Muscle of arm (tissue), 12 donors: Measurements from ENCODE around the gene SLC23A1. TPM values are rescaled to one million over a fixed set of nuclear protein-coding genes. Genes with fewer than 3 reads are reported as not detected.
"Not testable (repeated sequence)": the region's sequence is repeated elsewhere in the genome, so short reads cannot be mapped to it uniquely, and the experiment has no call there.

Source experiments
- DNase-seq: peaks from one replicate; pipeline ENCODE4 v3.0.0-alpha.2; 2013
- polyA plus RNA-seq, 12 donors: library from polyadenylated mRNA; unstranded; fragments of 120-200 nt; gene quantifications; one replicate each; pipeline ENCODE4 v1.2.1, GENCODE V29; 2013; ENCODE audit not compliant: insufficient read length in 12 of 12

SLC23A1 gene
- polyA plus RNA-seq, 12 donors = 0.14 to 1.5 (median 0.56) TPM; not detected in 2

- DNase-seq = no peak
These were observed 7.8 kb upstream of the SLC23A1 start for GRCh38 chr5:139390639-139391569.

GRCh38 chr5:139389701-139390638, 6.9 kb upstream of the SLC23A1 start, which contains the start of gene MZB1:
TSS of gene MZB1 (minus strand) at chr5:139389913. CDS start at chr5:139389856, 57 bp downstream.
- DNase-seq = no peak

GRCh38 chr5:139388198-139388821, 5.2 kb upstream of the SLC23A1 start:
- DNase-seq = no peak

- DNase-seq = no peak
These were observed 4.6 kb upstream of the SLC23A1 start for GRCh38 chr5:139387611-139388197.

GRCh38 chr5:139386956-139387355, 3.9 kb upstream of the SLC23A1 start:
- DNase-seq = not testable (repeated sequence)

- DNase-seq = no peak
These were observed 2.9 kb upstream of the SLC23A1 start for GRCh38 chr5:139386050-139386438.

- DNase-seq = no peak
These were observed 2.3 kb upstream of the SLC23A1 start for GRCh38 chr5:139385061-139386049.

- DNase-seq = no peak
These were observed 1.5 kb upstream of the SLC23A1 start for GRCh38 chr5:139384591-139385051.

- no peak for DNase-seq
These were observed 995 bp upstream of the SLC23A1 start for GRCh38 chr5:139383993-139384590.

- DNase-seq = no peak
These were observed 290 bp downstream of the SLC23A1 start for GRCh38 chr5:139382807-139383206.

- DNase-seq = no peak
These were observed 998 bp downstream of the SLC23A1 start for GRCh38 chr5:139381837-139382761.

GRCh38 chr5:139379626-139380449, 3.3 kb downstream of the SLC23A1 start:
- DNase-seq = no peak

GRCh38 chr5:139378941-139379361, 4.1 kb downstream of the SLC23A1 start:
- no peak for DNase-seq

- DNase-seq = no peak
These were observed 4.8 kb downstream of the SLC23A1 start for GRCh38 chr5:139378101-139378825.

GRCh38 chr5:139377226-139377625, 5.9 kb downstream of the SLC23A1 start:
- DNase-seq = no peak

GRCh38 chr5:139376364-139376763, 6.7 kb downstream of the SLC23A1 start:
- no peak for DNase-seq

- DNase-seq = no peak
These were observed 8.2 kb downstream of the SLC23A1 start for GRCh38 chr5:139374909-139375308.
